HepG2 (cell line): ENCODE measurements around the gene PSMB11. TPM values are rescaled to one million over a fixed set of nuclear protein-coding genes. Genes with fewer than 3 reads are reported as not detected.
A peak's percentile ranks its signal among the peaks of the same experiment; 100 is the strongest.

Source experiments
- FOSL1 ChIP-seq: sonication (generic); formaldehyde crosslinking; IDR thresholded peaks from 2 replicates; pipeline ENCODE4 v1.9.0; 2021; ENCODE audit warnings: missing genetic modification reagents, borderline replicate concordance
- KDM4B ChIP-seq: sonication (generic); formaldehyde crosslinking; IDR thresholded peaks from 2 replicates; pipeline ENCODE4 v1.4.0; 2020; ENCODE audit warnings: missing genetic modification reagents
- MIER2 ChIP-seq: IDR thresholded peaks from 2 replicates; pipeline ENCODE4 v1.6.1; 2016; ENCODE audit warnings: missing biosample characterization, missing genetic modification reagents
- MXD4 ChIP-seq: IDR thresholded peaks from 2 replicates; pipeline ENCODE4 v1.6.1; 2016; ENCODE audit warnings: mild to moderate bottlenecking, missing biosample characterization, missing genetic modification reagents
- MXI1 ChIP-seq: IDR thresholded peaks from 3 replicates; pipeline ENCODE4 v1.6.1; 2012; ENCODE audit warnings: low read depth, low read length, inconsistent platforms, borderline replicate concordance
- RXRA ChIP-seq: sonication (generic); formaldehyde crosslinking; IDR thresholded peaks from 2 replicates; pipeline ENCODE4 v1.5.1; 2020; ENCODE audit warnings: missing genetic modification reagents
- SMAD9 ChIP-seq: sonication (generic); formaldehyde crosslinking; IDR thresholded peaks from 2 replicates; pipeline ENCODE4 v1.5.1; 2020; ENCODE audit warnings: mild to moderate bottlenecking, missing genetic modification reagents
- SNAPC2 ChIP-seq: sonication (generic); formaldehyde crosslinking; IDR thresholded peaks from 2 replicates; pipeline ENCODE4 v1.8.1; 2022; ENCODE audit warnings: mild to moderate bottlenecking, missing genetic modification reagents
- TAF15 ChIP-seq: fragments of 200-400 bp; formaldehyde crosslinking; IDR thresholded peaks from one replicate; pipeline ENCODE4 v1.6.1; 2018; ENCODE audit warnings: mild to moderate bottlenecking, low read depth, low read length; ENCODE audit not compliant: poor library complexity, severe bottlenecking
- TBL1XR1 ChIP-seq: fragments of 150-350 bp; IDR thresholded peaks from 2 replicates; pipeline ENCODE4 v1.6.1; 2014; ENCODE audit warnings: borderline replicate concordance, low read length; ENCODE audit not compliant: partially characterized antibody
- TBX3 ChIP-seq: fragments of 450-650 bp; IDR thresholded peaks from 2 replicates; pipeline ENCODE4 v1.6.1; 2017; ENCODE audit warnings: antibody characterized with exemption, mild to moderate bottlenecking, inconsistent platforms, borderline replicate concordance
- THAP11 ChIP-seq: IDR thresholded peaks from 2 replicates; pipeline ENCODE4 v1.6.1; 2016; ENCODE audit warnings: missing biosample characterization, missing genetic modification reagents
- ZFP36L1 ChIP-seq: sonication (generic); formaldehyde crosslinking; IDR thresholded peaks from 2 replicates; pipeline ENCODE4 v1.8.0; 2022; ENCODE audit warnings: mild to moderate bottlenecking, missing genetic modification reagents, moderate library complexity
- ZNF337 ChIP-seq: sonication (generic); formaldehyde crosslinking; IDR thresholded peaks from 2 replicates; pipeline ENCODE4 v1.5.1; 2020; ENCODE audit warnings: missing genetic modification reagents, low read depth, mild to moderate bottlenecking, borderline replicate concordance
- ZNF501 ChIP-seq: sonication (generic); formaldehyde crosslinking; IDR thresholded peaks from 2 replicates; pipeline ENCODE4 v1.5.1; 2020; ENCODE audit warnings: mild to moderate bottlenecking, moderate library complexity, missing genetic modification reagents
- ZNF572 ChIP-seq: sonication (generic); formaldehyde crosslinking; IDR thresholded peaks from 2 replicates; pipeline ENCODE4 v1.5.1; 2020; ENCODE audit warnings: mild to moderate bottlenecking, missing genetic modification reagents
- ZNF670 ChIP-seq: sonication (generic); formaldehyde crosslinking; IDR thresholded peaks from 2 replicates; pipeline ENCODE4 v1.8.0; 2022; ENCODE audit warnings: mild to moderate bottlenecking, missing genetic modification reagents, borderline replicate concordance
- ZNF709 ChIP-seq: sonication (generic); formaldehyde crosslinking; IDR thresholded peaks from 2 replicates; pipeline ENCODE4 v1.5.0; 2020; ENCODE audit warnings: mild to moderate bottlenecking, missing genetic modification reagents
- polyA plus RNA-seq, 8 experiments: library from polyadenylated mRNA; depleted of rRNA in 3 of 8; stranded (reverse) in 7 of 8; unstranded in 1 of 8; fragments of >200 nt; fragmentation: Illumina TruSeq in 4 of 8; extraction: Trizol in 4 of 8; gene quantifications; 2 replicates each; pipeline versions ENCODE4 v1.2.1 to v1.2.3, GENCODE V29; 2011 to 2016; ENCODE audit warnings: low read depth in 4 of 8, missing spikeins in 1 of 8, mixed read lengths in 1 of 8; ENCODE audit not compliant: insufficient read depth in 1 of 8
- total RNA-seq, 5 experiments: library from RNA; depleted of rRNA; stranded (reverse); fragments of >200 nt; fragmentation: Illumina TruSeq; extraction: Trizol; gene quantifications; 2 replicates each; pipeline ENCODE4 v1.2.3, GENCODE V29; 2016; ENCODE audit warnings: low read depth in 1 of 5
- TF ChIP-seq, protein P1 (sequence below): sonication (generic); formaldehyde crosslinking; IDR thresholded peaks from 2 replicates; pipeline ENCODE4 v1.5.0; 2020; ENCODE audit warnings: mild to moderate bottlenecking, missing genetic modification reagents, moderate library complexity
- TF ChIP-seq, protein P2 (sequence below): sonication (generic); formaldehyde crosslinking; IDR thresholded peaks from 2 replicates; pipeline ENCODE4 v1.4.0; 2020; ENCODE audit warnings: low read depth, mild to moderate bottlenecking, missing genetic modification reagents
- TF ChIP-seq, protein P3 (sequence below): sonication (generic); formaldehyde crosslinking; IDR thresholded peaks from 2 replicates; pipeline ENCODE4 v1.4.0; 2020; ENCODE audit warnings: missing genetic modification reagents
- TF ChIP-seq, protein P4 (sequence below): sonication (generic); formaldehyde crosslinking; IDR thresholded peaks from 2 replicates; pipeline ENCODE4 v1.8.0; 2022; ENCODE audit warnings: mild to moderate bottlenecking, missing genetic modification reagents, moderate library complexity
- TF ChIP-seq, protein P5 (sequence below): sonication (generic); formaldehyde crosslinking; IDR thresholded peaks from 2 replicates; pipeline ENCODE4 v1.4.0; 2020; ENCODE audit warnings: mild to moderate bottlenecking, missing genetic modification reagents

The PSMB11 gene
- total and polyA plus RNA-seq, 2 of the 13 experiments (the other 11 are each of a cell fraction or from before 2014, with no cell fraction given) = not detected

DNA sequence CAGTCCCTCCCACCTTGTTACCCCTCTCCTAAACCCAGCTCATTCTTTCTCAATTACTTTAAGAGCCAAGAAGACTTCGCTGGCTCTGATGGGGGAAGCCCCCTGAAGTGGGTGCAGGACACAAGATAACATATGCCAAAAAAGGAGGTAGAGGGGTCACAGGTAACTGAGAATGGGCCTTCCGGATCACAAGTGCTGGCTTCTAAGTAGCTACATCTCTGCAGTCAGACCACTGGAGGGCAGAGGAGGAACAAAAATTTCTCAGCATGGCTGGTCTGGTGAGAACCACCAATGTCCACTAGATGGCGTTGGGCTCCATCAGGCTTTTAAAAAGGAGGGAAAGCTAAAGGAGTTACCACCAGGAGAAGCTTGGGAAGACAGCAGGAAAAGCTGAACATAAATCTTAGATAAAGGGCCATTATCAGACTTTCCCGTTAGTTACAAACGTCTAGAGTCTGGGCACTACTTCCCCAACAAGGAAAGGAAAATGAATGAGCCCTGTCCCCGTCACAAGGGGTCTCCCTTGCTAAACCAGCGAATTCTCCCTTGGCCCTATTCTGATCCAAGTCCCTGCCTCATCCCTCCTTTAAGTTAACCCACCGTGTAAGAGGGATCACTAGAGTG lies 26.9 kb downstream of the PSMB11 start (continued):
- TF ChIP-seq, protein P1, sequence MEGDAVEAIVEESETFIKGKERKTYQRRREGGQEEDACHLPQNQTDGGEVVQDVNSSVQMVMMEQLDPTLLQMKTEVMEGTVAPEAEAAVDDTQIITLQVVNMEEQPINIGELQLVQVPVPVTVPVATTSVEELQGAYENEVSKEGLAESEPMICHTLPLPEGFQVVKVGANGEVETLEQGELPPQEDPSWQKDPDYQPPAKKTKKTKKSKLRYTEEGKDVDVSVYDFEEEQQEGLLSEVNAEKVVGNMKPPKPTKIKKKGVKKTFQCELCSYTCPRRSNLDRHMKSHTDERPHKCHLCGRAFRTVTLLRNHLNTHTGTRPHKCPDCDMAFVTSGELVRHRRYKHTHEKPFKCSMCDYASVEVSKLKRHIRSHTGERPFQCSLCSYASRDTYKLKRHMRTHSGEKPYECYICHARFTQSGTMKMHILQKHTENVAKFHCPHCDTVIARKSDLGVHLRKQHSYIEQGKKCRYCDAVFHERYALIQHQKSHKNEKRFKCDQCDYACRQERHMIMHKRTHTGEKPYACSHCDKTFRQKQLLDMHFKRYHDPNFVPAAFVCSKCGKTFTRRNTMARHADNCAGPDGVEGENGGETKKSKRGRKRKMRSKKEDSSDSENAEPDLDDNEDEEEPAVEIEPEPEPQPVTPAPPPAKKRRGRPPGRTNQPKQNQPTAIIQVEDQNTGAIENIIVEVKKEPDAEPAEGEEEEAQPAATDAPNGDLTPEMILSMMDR (CRISPR knock-in tag) = peak; percentile 99
- TF ChIP-seq KDM4B (CRISPR knock-in tag) = peak; percentile 88; the same call in 1 of the 2 replicates
- peak; percentile 92; the same call in 1 of the 2 replicates for TF ChIP-seq ZFP36L1 (CRISPR knock-in tag)
- no peak for TF ChIP-seq ZNF337 (CRISPR knock-in tag)
- TF ChIP-seq FOSL1 = no peak
- peak; percentile 80 for TF ChIP-seq THAP11 (CRISPR knock-in tag)
- TF ChIP-seq TAF15 = no peak
- TF ChIP-seq ZNF670 (CRISPR knock-in tag) = no peak
- TF ChIP-seq, protein P2, sequence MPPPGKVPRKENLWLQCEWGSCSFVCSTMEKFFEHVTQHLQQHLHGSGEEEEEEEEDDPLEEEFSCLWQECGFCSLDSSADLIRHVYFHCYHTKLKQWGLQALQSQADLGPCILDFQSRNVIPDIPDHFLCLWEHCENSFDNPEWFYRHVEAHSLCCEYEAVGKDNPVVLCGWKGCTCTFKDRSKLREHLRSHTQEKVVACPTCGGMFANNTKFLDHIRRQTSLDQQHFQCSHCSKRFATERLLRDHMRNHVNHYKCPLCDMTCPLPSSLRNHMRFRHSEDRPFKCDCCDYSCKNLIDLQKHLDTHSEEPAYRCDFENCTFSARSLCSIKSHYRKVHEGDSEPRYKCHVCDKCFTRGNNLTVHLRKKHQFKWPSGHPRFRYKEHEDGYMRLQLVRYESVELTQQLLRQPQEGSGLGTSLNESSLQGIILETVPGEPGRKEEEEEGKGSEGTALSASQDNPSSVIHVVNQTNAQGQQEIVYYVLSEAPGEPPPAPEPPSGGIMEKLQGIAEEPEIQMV (CRISPR knock-in tag) = no peak; the same call in 1 of the 2 replicates
- TF ChIP-seq ZNF501 (CRISPR knock-in tag) = peak; percentile 58; the same call in 1 of the 2 replicates
- no peak for TF ChIP-seq SMAD9 (CRISPR knock-in tag)
- no peak; the same call in 1 of the 2 replicates for TF ChIP-seq RXRA (CRISPR knock-in tag)
- TF ChIP-seq MIER2 (CRISPR knock-in tag) = 0 out of 2 replicates have a peak, but pooled peaks have one; percentile 57
- no peak for TF ChIP-seq TBX3
- peak; percentile 87; the same call in 1 of the 2 replicates for TF ChIP-seq SNAPC2 (CRISPR knock-in tag)
- TF ChIP-seq, protein P3, sequence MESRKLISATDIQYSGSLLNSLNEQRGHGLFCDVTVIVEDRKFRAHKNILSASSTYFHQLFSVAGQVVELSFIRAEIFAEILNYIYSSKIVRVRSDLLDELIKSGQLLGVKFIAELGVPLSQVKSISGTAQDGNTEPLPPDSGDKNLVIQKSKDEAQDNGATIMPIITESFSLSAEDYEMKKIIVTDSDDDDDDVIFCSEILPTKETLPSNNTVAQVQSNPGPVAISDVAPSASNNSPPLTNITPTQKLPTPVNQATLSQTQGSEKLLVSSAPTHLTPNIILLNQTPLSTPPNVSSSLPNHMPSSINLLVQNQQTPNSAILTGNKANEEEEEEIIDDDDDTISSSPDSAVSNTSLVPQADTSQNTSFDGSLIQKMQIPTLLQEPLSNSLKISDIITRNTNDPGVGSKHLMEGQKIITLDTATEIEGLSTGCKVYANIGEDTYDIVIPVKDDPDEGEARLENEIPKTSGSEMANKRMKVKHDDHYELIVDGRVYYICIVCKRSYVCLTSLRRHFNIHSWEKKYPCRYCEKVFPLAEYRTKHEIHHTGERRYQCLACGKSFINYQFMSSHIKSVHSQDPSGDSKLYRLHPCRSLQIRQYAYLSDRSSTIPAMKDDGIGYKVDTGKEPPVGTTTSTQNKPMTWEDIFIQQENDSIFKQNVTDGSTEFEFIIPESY (CRISPR knock-in tag) = peak; percentile 59; the same call in 1 of the 2 replicates
- no peak; the same call in 1 of the 2 replicates for TF ChIP-seq MXD4 (CRISPR knock-in tag)
- TF ChIP-seq ZNF709 (CRISPR knock-in tag) = 0 out of 2 replicates have a peak, but pooled peaks have one; percentile 56
- no peak for TF ChIP-seq TBL1XR1
- peak; percentile 67; the same call in 1 of the 3 replicates for TF ChIP-seq MXI1
- TF ChIP-seq, protein P4, sequence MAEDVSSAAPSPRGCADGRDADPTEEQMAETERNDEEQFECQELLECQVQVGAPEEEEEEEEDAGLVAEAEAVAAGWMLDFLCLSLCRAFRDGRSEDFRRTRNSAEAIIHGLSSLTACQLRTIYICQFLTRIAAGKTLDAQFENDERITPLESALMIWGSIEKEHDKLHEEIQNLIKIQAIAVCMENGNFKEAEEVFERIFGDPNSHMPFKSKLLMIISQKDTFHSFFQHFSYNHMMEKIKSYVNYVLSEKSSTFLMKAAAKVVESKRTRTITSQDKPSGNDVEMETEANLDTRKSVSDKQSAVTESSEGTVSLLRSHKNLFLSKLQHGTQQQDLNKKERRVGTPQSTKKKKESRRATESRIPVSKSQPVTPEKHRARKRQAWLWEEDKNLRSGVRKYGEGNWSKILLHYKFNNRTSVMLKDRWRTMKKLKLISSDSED (CRISPR knock-in tag) = no peak
- TF ChIP-seq, protein P5, sequence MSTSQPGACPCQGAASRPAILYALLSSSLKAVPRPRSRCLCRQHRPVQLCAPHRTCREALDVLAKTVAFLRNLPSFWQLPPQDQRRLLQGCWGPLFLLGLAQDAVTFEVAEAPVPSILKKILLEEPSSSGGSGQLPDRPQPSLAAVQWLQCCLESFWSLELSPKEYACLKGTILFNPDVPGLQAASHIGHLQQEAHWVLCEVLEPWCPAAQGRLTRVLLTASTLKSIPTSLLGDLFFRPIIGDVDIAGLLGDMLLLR (CRISPR knock-in tag) = no peak
- TF ChIP-seq ZNF572 (CRISPR knock-in tag) = no peak
